HL-60 (cell line): ENCODE results near the gene BBC3.
A peak's percentile ranks its signal among the peaks of the same experiment; 100 is the strongest.
"Not testable (repeated sequence)": the region's sequence is repeated elsewhere in the genome, so short reads cannot be mapped to it uniquely, and the experiment has no call there.

Experiments
- DNase-seq, 2 experiments: peaks; one replicate each; pipeline ENCODE4 v3.0.0-alpha.2; 2010 to 2020; ENCODE audit warnings: low read depth in 1 of 2, low spot score in 1 of 2
- H3K27ac ChIP-seq: fragments of 250-450 bp; sonication (Bioruptor Pico); replicated peaks from 2 replicates; pipeline ENCODE4 v1.5.1; 2020; ENCODE audit warnings: mild to moderate bottlenecking, moderate library complexity
- H3K27me3 ChIP-seq: fragments of 250-450 bp; sonication (Bioruptor Pico); 2 replicates; pipeline ENCODE4 v1.5.1; 2021; ENCODE audit warnings: mild to moderate bottlenecking, moderate library complexity; ENCODE audit not compliant: insufficient read depth, poor library complexity, severe bottlenecking
- H3K4me3 ChIP-seq: replicated peaks from 2 replicates; pipeline ENCODE4 v1.5.1; 2011; ENCODE audit warnings: mild to moderate bottlenecking, control low read depth, low read length; ENCODE audit not compliant: insufficient read depth
- CTCF ChIP-seq: IDR thresholded peaks from one replicate; pipeline ENCODE4 v1.5.1; 2011; ENCODE audit warnings: low read length, control low read depth, inconsistent platforms; ENCODE audit not compliant: insufficient read depth
- GABPA ChIP-seq: IDR thresholded peaks from 2 replicates; pipeline ENCODE4 v1.6.1; 2012; ENCODE audit warnings: low read depth
- POLR2AphosphoS5 ChIP-seq: IDR thresholded peaks from 2 replicates; pipeline ENCODE4 v1.6.1; 2012; ENCODE audit warnings: low read depth
- REST ChIP-seq: IDR thresholded peaks from 2 replicates; pipeline ENCODE4 v1.6.1; 2012; ENCODE audit warnings: low read depth; ENCODE audit not compliant: insufficient replicate concordance
- SPI1 ChIP-seq: IDR thresholded peaks from 2 replicates; pipeline ENCODE4 v1.6.1; 2012; ENCODE audit warnings: low read depth, mild to moderate bottlenecking, borderline replicate concordance

BBC3 gene

GRCh38 chr19:47255879-47256692, 25.1 kb upstream of the BBC3 start, which contains the start of gene CCDC9:
Gene CCDC9, plus strand, starts transcription at chr19:47256525. Its CDS starts 1,876 bp downstream, at chr19:47258401.
- H3K4me3 ChIP-seq, result peak within 1 kb of the TSS; percentile 59
- H3K27ac ChIP-seq, result peak within 1 kb of the TSS; percentile 95
- peak; percentile 94 to 97 for DNase-seq
- H3K27me3 ChIP-seq, result no peaks in the 10 kb centered on the region
- TF ChIP-seq CTCF (no peak), GABPA (peak; percentile 88), POLR2AphosphoS5 (peak; percentile 77), SPI1 (peak; percentile 31; the same call in 1 of the 2 replicates), REST (no peak)

GRCh38 chr19:47253970-47254369, 23.0 kb upstream of the BBC3 start:
- H3K27me3 ChIP-seq, result no peaks in the 10 kb centered on the region
- H3K27ac ChIP-seq, result no peak overlapping the region
- no peak for TF ChIP-seq SPI1
- no peak for TF ChIP-seq POLR2AphosphoS5
- no peak for TF ChIP-seq CTCF
- TF ChIP-seq REST, result no peak
- TF ChIP-seq GABPA, result no peak
- no peak overlapping the region for H3K4me3 ChIP-seq
- DNase-seq, result no peak

- no peak overlapping the region for H3K27ac ChIP-seq
- H3K27me3 ChIP-seq, result no peaks in the 10 kb centered on the region
- no peak overlapping the region for H3K4me3 ChIP-seq
- DNase-seq, result no peak
- TF ChIP-seq POLR2AphosphoS5 (no peak), GABPA (no peak), SPI1 (no peak), REST (no peak), CTCF (no peak)
These were observed 22.5 kb upstream of the BBC3 start for GRCh38 chr19:47253467-47253881.

- not testable (repeated sequence) for DNase-seq, H3K4me3 ChIP-seq, H3K27me3 ChIP-seq, H3K27ac ChIP-seq
These were observed 22.0 kb upstream of the BBC3 start for GRCh38 chr19:47253016-47253415.
